Left renal cortex interstitium (tissue), 4 donors: Measurements from ENCODE around the gene INSL3. TPM values are rescaled to one million over a fixed set of nuclear protein-coding genes. Genes with fewer than 3 reads are reported as not detected.

Experiments
- polyA plus RNA-seq, 4 donors: library from polyadenylated mRNA; unstranded; fragments of 120-200 nt; gene quantifications; one replicate each; pipeline ENCODE4 v1.2.1, GENCODE V29; 2013; ENCODE audit not compliant: insufficient read length in 4 of 4

INSL3 gene
- polyA plus RNA-seq, 4 donors, result 0.19 to 0.55 (median 0.38) TPM

Other genes starting within 250 kb of the INSL3 start
- gene UNC13A, start 133.2 kb downstream of the INSL3 start, polyA plus RNA-seq, result under 1 TPM; 0.16 to 0.38 (median 0.26) TPM
- 10 to 100 TPM; 29.1 to 49.0 (median 40.0) TPM for gene MAP1S, start 102.0 kb downstream of the INSL3 start, polyA plus RNA-seq
- 1 to 10 TPM; 1.3 to 3.3 (median 2.5) TPM for gene FCHO1, start 70.0 kb downstream of the INSL3 start, polyA plus RNA-seq
- gene B3GNT3, start 26.4 kb downstream of the INSL3 start, polyA plus RNA-seq, result 10 to 100 TPM in 2 of 4 donors, 1 to 10 TPM in 2; 5.1 to 12.0 (median 8.0) TPM
- 1 to 10 TPM; 2.2 to 4.9 (median 3.6) TPM for gene JAK3, start 26.5 kb upstream of the INSL3 start, polyA plus RNA-seq
- gene RPL18A, start 38.4 kb upstream of the INSL3 start, polyA plus RNA-seq, result 1,000 to 10,000 TPM in 2 of 4 donors, 100 to 1,000 TPM in 2; 867 to 1,395 (median 1,135) TPM
- under 1 TPM in 3 of 4 donors, not detected in 1; 0.04 to 0.14 (median 0.04) TPM for gene SLC5A5, start 50.4 kb upstream of the INSL3 start, polyA plus RNA-seq
- 100 to 1,000 TPM in 1 of 4 donors, 10 to 100 TPM in 3; 51.9 to 100 (median 78.3) TPM for gene CCDC124, start 111.5 kb upstream of the INSL3 start, polyA plus RNA-seq
- 1 to 10 TPM; 5.6 to 8.4 (median 7.0) TPM for gene KCNN1, start 145.6 kb upstream of the INSL3 start, polyA plus RNA-seq
- gene ARRDC2, start 186.7 kb upstream of the INSL3 start, polyA plus RNA-seq, result 1 to 10 TPM; 4.9 to 6.0 (median 5.3) TPM